GM12874 (cell line): ENCODE data around the gene SLC25A45.

ENCODE experiments used
- TF ChIP-seq, protein P1 (sequence below): IDR thresholded peaks from 2 replicates; pipeline ENCODE4 v1.5.1; 2011; ENCODE audit warnings: low read depth, mild to moderate bottlenecking, control low read depth, low read length, moderate library complexity; ENCODE audit not compliant: insufficient read depth

SLC25A45 gene

GRCh38 chr11:65415499-65416340 lies 33.3 kb upstream of the SLC25A45 start:
- TF ChIP-seq, protein P1, sequence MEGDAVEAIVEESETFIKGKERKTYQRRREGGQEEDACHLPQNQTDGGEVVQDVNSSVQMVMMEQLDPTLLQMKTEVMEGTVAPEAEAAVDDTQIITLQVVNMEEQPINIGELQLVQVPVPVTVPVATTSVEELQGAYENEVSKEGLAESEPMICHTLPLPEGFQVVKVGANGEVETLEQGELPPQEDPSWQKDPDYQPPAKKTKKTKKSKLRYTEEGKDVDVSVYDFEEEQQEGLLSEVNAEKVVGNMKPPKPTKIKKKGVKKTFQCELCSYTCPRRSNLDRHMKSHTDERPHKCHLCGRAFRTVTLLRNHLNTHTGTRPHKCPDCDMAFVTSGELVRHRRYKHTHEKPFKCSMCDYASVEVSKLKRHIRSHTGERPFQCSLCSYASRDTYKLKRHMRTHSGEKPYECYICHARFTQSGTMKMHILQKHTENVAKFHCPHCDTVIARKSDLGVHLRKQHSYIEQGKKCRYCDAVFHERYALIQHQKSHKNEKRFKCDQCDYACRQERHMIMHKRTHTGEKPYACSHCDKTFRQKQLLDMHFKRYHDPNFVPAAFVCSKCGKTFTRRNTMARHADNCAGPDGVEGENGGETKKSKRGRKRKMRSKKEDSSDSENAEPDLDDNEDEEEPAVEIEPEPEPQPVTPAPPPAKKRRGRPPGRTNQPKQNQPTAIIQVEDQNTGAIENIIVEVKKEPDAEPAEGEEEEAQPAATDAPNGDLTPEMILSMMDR: no peak

- TF ChIP-seq, protein P1: no peak
These were observed 32.5 kb upstream of the SLC25A45 start for GRCh38 chr11:65414776-65415498.

GRCh38 chr11:65412271-65413076 lies 30.0 kb upstream of the SLC25A45 start:
- TF ChIP-seq, protein P1: no peak

DNA sequence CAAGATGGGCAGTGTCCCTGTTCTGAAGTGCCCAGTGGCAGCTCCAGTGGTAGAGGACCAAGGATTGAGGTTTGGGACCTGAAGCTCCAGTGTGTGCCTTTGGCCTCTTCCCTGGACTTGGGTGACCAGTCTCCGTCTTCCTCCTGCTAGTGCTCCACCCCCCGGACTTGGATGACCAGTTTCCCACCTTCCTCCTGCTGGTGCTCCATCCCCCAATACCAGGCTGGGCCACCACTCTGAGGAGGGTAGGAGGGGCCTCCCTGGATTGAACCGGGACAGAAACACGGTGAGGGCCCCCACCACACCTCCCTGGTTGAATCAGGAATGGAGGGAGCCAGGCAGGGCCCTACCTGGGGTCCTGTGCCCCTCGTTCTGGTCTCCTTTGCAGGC lies 29.2 kb upstream of the SLC25A45 start:
- TF ChIP-seq, protein P1: no peak

GRCh38 chr11:65410936-65411680 lies 28.7 kb upstream of the SLC25A45 start:
- TF ChIP-seq, protein P1: no peak

DNA sequence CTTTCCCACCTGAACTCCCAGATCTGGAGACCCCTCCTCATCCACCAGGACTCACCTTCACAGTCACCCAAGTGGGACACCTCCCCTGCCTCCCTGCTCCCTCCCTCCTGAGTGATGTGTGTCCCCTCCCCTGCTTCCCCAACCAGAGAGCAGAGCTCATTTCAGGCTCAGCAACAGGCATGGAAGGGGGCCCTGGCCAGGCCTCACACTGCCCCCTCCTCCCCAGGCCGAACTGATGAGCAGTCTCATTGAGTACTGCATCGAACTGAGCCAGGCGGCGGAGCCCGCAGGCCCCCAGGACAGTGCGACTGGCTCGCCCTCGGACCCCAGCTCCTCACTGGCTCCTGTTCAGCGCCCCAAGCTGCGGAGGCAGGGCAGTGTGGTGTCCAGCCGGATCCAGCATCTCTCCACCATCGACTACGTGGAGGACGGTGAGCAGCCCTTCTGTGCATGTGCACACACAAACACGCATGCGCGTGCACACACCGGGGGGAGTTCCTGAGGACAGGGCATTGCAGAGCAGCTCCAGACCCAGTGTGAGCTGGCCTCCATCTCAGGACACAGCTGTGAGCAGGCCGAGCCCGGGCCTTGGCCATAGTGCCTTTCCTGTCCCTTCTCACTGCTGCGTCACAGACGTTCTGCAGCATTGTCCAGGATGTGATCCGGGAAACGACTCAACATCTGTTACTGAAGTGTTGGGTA lies 22.3 kb upstream of the SLC25A45 start:
- TF ChIP-seq, protein P1: no peak
